ENCODE measurements around the gene SPPL2B. TPM values are rescaled to one million over a fixed set of nuclear protein-coding genes. Genes with fewer than 3 reads are reported as not detected.

The SPPL2B gene
- total RNA-seq, 1 donor from 2014 or later, result 20.7 TPM

GRCh38 chr19:2325281-2326046, 3.0 kb upstream of the SPPL2B start:
- Mint-ChIP-seq H3K4me1 (peaks cover 40% of the 10 kb centered on the region), H3K27ac (peak overlapping the region; percentile 64), H3K4me3 (peak overlapping the region; percentile 94), H3K9me3 (no peaks in the 10 kb centered on the region), H3K27me3 (ENCODE audit: insufficient read depth, low read depth) (peaks cover 10% of the 10 kb centered on the region), H3K36me3 (peaks cover 3% of the 10 kb centered on the region)
- no peaks in the 10 kb centered on the region for H3K36me3 ChIP-seq
- peak overlapping the region; percentile 13 for H3K27ac ChIP-seq
- no peak overlapping the region for H3K4me3 ChIP-seq
- TF ChIP-seq EZH2 (IDR thresholded peaks at IDR 0.05) (no peak), CTCF (IDR thresholded peaks at IDR 0.05) (no peak), EZH2phosphoT487 (IDR thresholded peaks at IDR 0.05) (no peak)
- H3F3A ChIP-seq (ENCODE audit: low read depth), result peaks cover 28% of the 10 kb centered on the region
- no peaks in the 10 kb centered on the region for H3K27me3 ChIP-seq
- no peak overlapping the region for H2AFZ ChIP-seq (replicated peaks)
- peaks cover 32% of the 10 kb centered on the region for H4K20me1 ChIP-seq (ENCODE audit: low read depth)
- H3K79me2 ChIP-seq (ENCODE audit: low read depth), result peaks cover 41% of the 10 kb centered on the region
- H3K9ac ChIP-seq, result no peak overlapping the region
- DNase-seq (ENCODE audit: low spot score), result no peak
- H3K4me1 ChIP-seq, result peaks cover 10% of the 10 kb centered on the region
- H3K4me2 ChIP-seq, result no peak overlapping the region
- H3K9me3 ChIP-seq (ENCODE audit: low read depth), result no peaks in the 10 kb centered on the region

- peaks cover 24% of the 10 kb centered on the region for H3K4me1 ChIP-seq
- no peak for DNase-seq (ENCODE audit: low spot score)
- TF ChIP-seq CTCF (IDR thresholded peaks at IDR 0.05), result no peak
- TF ChIP-seq EZH2 (IDR thresholded peaks at IDR 0.05), result no peak
- TF ChIP-seq EZH2phosphoT487 (IDR thresholded peaks at IDR 0.05), result no peak
- Mint-ChIP-seq H3K27me3 (ENCODE audit: insufficient read depth, low read depth) (peaks cover 10% of the 10 kb centered on the region), H3K9me3 (no peaks in the 10 kb centered on the region), H3K36me3 (peaks cover 3% of the 10 kb centered on the region), H3K27ac (no peak overlapping the region), H3K4me1 (peaks cover 54% of the 10 kb centered on the region), H3K4me3 (peak overlapping the region; percentile 94)
- H3K79me2 ChIP-seq (ENCODE audit: low read depth), result peaks cover 55% of the 10 kb centered on the region
- no peak overlapping the region for H3K27ac ChIP-seq
- peak overlapping the region; percentile 99 for H3K4me2 ChIP-seq
- no peak overlapping the region for H2AFZ ChIP-seq (replicated peaks)
- H3K27me3 ChIP-seq, result no peaks in the 10 kb centered on the region
- no peaks in the 10 kb centered on the region for H3K9me3 ChIP-seq (ENCODE audit: low read depth)
- peak overlapping the region; percentile 76 for H3K4me3 ChIP-seq
- no peak overlapping the region for H3K9ac ChIP-seq
- peaks cover 46% of the 10 kb centered on the region for H4K20me1 ChIP-seq (ENCODE audit: low read depth)
- no peaks in the 10 kb centered on the region for H3K36me3 ChIP-seq
- peaks cover 42% of the 10 kb centered on the region for H3F3A ChIP-seq (ENCODE audit: low read depth)
Observed at GRCh38 chr19:2326699-2327360, 1.7 kb upstream of the SPPL2B start.

GRCh38 chr19:2327773-2328400, 597 bp upstream of the SPPL2B start:
- peak overlapping the region; percentile 99 for H3K4me2 ChIP-seq
- TF ChIP-seq CTCF (IDR thresholded peaks at IDR 0.05) (no peak), EZH2phosphoT487 (IDR thresholded peaks at IDR 0.05) (no peak), EZH2 (IDR thresholded peaks at IDR 0.05) (no peak)
- H3K9me3 ChIP-seq (ENCODE audit: low read depth), result no peaks in the 10 kb centered on the region
- peak overlapping the region; percentile 63 for H3K27ac ChIP-seq
- H3K4me3 ChIP-seq, result peak overlapping the region; percentile 76
- Mint-ChIP-seq H3K27me3 (ENCODE audit: insufficient read depth, low read depth) (peaks cover 10% of the 10 kb centered on the region), H3K36me3 (peaks cover 3% of the 10 kb centered on the region), H3K27ac (peak overlapping the region; percentile 96), H3K4me1 (peaks cover 58% of the 10 kb centered on the region), H3K4me3 (peak overlapping the region; percentile 94), H3K9me3 (no peaks in the 10 kb centered on the region)
- peaks cover 29% of the 10 kb centered on the region for H3K4me1 ChIP-seq
- H3K79me2 ChIP-seq (ENCODE audit: low read depth), result peaks cover 64% of the 10 kb centered on the region
- peaks cover 45% of the 10 kb centered on the region for H3F3A ChIP-seq (ENCODE audit: low read depth)
- DNase-seq (ENCODE audit: low spot score), result peak; percentile 80
- H3K36me3 ChIP-seq, result no peaks in the 10 kb centered on the region
- H4K20me1 ChIP-seq (ENCODE audit: low read depth), result peaks cover 55% of the 10 kb centered on the region
- H3K27me3 ChIP-seq, result no peaks in the 10 kb centered on the region
- H3K9ac ChIP-seq, result peak overlapping the region; percentile 74
- H2AFZ ChIP-seq (replicated peaks), result no peak overlapping the region
